Naive thymus-derived CD4-positive, alpha-beta T cell (primary cell): Measurements from ENCODE around the gene PCP4. TPM values are rescaled to one million over a fixed set of nuclear protein-coding genes. Genes with fewer than 3 reads are reported as not detected.

Source experiments
- ATAC-seq: fragments of 150-1000 bp; cut with Tn5 transposase; 2 replicates; pipeline ENCODE4 v1.10.0; 2021; ENCODE audit warnings: mild to moderate bottlenecking, moderate library complexity
- CTCF ChIA-PET: fragments of 350-600 bp; sonication (Branson Sonifier 250); formaldehyde crosslinking; loops from one replicate; lab custom pipeline; 2021; ENCODE audit warnings: antibody characterized with exemption; lab: Charles Lee
- POLR2A ChIA-PET: fragments of 350-600 bp; sonication (Branson Sonifier 250); formaldehyde crosslinking; loops from one replicate; lab custom pipeline; 2021; ENCODE audit warnings: antibody characterized with exemption, inconsistent platforms; lab: Charles Lee
- DNase-seq, 9 donors: peaks; one replicate each; pipeline versions ENCODE4 v3.0.0 to v3.0.0-alpha.2; 2020 to 2022; ENCODE audit warnings: mixed read lengths in 1 of 9
- H3K27ac ChIP-seq: one replicate; pipeline ENCODE4 v1.7.0; 2013; ENCODE audit warnings: mild to moderate bottlenecking, low read depth, low read length, moderate library complexity
- H3K27me3 ChIP-seq, 2 donors: one replicate each; pipeline ENCODE4 v1.7.0; 2013; ENCODE audit warnings: low read length in 2 of 2, mild to moderate bottlenecking in 2 of 2, moderate library complexity in 2 of 2; ENCODE audit not compliant: control insufficient read depth in 2 of 2, insufficient read depth in 2 of 2
- H3K36me3 ChIP-seq, 3 experiments: 1 replicate in 2 of 3; 2 replicates in 1 of 3; pipeline ENCODE4 v1.7.0; 2013; ENCODE audit warnings: low read length in 3 of 3, mild to moderate bottlenecking in 3 of 3, moderate library complexity in 1 of 3; ENCODE audit not compliant: insufficient read depth in 3 of 3, control insufficient read depth in 2 of 3
- H3K4me1 ChIP-seq, 2 donors: one replicate each; pipeline ENCODE4 v1.7.0; 2013; ENCODE audit warnings: low read length in 2 of 2, mild to moderate bottlenecking in 2 of 2, moderate library complexity in 1 of 2; ENCODE audit not compliant: control insufficient read depth in 2 of 2, insufficient read depth in 2 of 2
- H3K4me3 ChIP-seq: 2 replicates; pipeline ENCODE4 v1.7.0; 2013; ENCODE audit warnings: mild to moderate bottlenecking, low read length
- H3K9me3 ChIP-seq, 3 experiments: 1 replicate in 2 of 3; 2 replicates in 1 of 3; pipeline ENCODE4 v1.7.0; 2013; ENCODE audit warnings: low read length in 3 of 3; ENCODE audit not compliant: control insufficient read depth in 2 of 3
- H3K27ac Mint-ChIP-seq, 9 donors: one replicate each; pipeline ENCODE4 v1.8.0; 2020 to 2022; ENCODE audit warnings: mixed read lengths in 9 of 9, mild to moderate bottlenecking in 8 of 9, moderate library complexity in 5 of 9, inconsistent platforms in 2 of 9
- H3K27me3 Mint-ChIP-seq, 5 donors: one replicate each; pipeline ENCODE4 v1.8.0; 2021 to 2022; ENCODE audit warnings: mixed read lengths in 5 of 5, mild to moderate bottlenecking in 1 of 5
- H3K36me3 Mint-ChIP-seq, 5 donors: one replicate each; pipeline ENCODE4 v1.8.0; 2020 to 2022; ENCODE audit warnings: mixed read lengths in 5 of 5, mild to moderate bottlenecking in 3 of 5, inconsistent platforms in 1 of 5
- H3K4me1 Mint-ChIP-seq, 7 donors: one replicate each; pipeline ENCODE4 v1.8.0; 2020 to 2022; ENCODE audit warnings: mixed read lengths in 7 of 7, mild to moderate bottlenecking in 3 of 7, inconsistent platforms in 1 of 7
- H3K4me3 Mint-ChIP-seq, 10 donors: one replicate each; pipeline ENCODE4 v1.8.0; 2020 to 2022; ENCODE audit warnings: mild to moderate bottlenecking in 10 of 10, mixed read lengths in 10 of 10, moderate library complexity in 6 of 10, inconsistent platforms in 2 of 10
- H3K9me3 Mint-ChIP-seq, 11 donors: one replicate each; pipeline ENCODE4 v1.8.0; 2020 to 2022; ENCODE audit warnings: mixed read lengths in 11 of 11, mild to moderate bottlenecking in 4 of 11, inconsistent platforms in 1 of 11, moderate library complexity in 1 of 11
- intact Hi-C, 2 donors: fragments of 100-400 bp; cut with micrococcal nuclease; formaldehyde crosslinking; loops; one replicate each; pipeline ENCODE4 v1.15.1; 2023
- polyA plus RNA-seq, 2 donors: library from polyadenylated mRNA; unstranded; fragments of 300-500 nt; fragmentation: Illumina TruSeq; gene quantifications; one replicate each; pipeline ENCODE4 v1.2.3, GENCODE V29; 2021
- total RNA-seq, 6 experiments: library from RNA in 5 of 6; stranded (reverse) in 5 of 6; gene quantifications; 1 replicate in 5 of 6; 2 replicates in 1 of 6; pipeline ENCODE4 v1.2.3 and lab custom pipeline; 2021 to 2026

The PCP4 gene
- total and polyA plus RNA-seq, 7 experiments from 2014 or later: not detected

DNA sequence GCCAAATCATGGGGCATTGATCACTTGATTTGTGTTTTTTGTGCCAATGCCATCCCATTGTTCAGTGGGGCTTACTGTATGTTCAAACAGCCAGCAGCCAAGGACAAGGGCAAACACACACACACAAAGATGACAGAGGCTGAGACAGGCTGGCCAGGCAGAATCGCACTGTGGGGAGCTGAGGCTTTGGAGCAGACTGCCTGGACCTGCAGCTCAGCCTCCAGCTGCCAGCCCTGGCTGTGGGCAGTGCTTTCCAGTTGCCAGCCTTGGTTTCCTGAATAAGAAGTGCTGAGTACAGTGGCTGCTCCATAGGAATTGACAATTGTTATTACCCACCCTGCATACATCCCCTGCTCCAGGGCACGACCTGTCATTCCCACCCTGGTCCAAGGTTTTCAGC, 16.9 kb upstream of the PCP4 start:
- H3K9me3 Mint-ChIP-seq: peaks cover 0 to 4% (median 0%) of the 10 kb centered on the region in 11 donors
- no peak overlapping the region for H3K4me3 Mint-ChIP-seq
- no peaks in the 10 kb centered on the region for H3K36me3 Mint-ChIP-seq
- intact Hi-C loops: no loop called here
- no peak for ATAC-seq
- CTCF ChIA-PET: no interaction called here
- Histone ChIP-seq H3K4me3 (no peak overlapping the region), H3K27ac (no peak overlapping the region), H3K27me3 (no peaks in the 10 kb centered on the region), H3K36me3 (no peaks in the 10 kb centered on the region), H3K9me3 (no peaks in the 10 kb centered on the region), H3K4me1 (no peaks in the 10 kb centered on the region)
- no peak overlapping the region for H3K27ac Mint-ChIP-seq
- peaks cover 0 to 3% (median 0%) of the 10 kb centered on the region in 5 donors for H3K27me3 Mint-ChIP-seq
- POLR2A ChIA-PET: no interaction called here
- no peak for DNase-seq
- no peaks in the 10 kb centered on the region for H3K4me1 Mint-ChIP-seq

DNA sequence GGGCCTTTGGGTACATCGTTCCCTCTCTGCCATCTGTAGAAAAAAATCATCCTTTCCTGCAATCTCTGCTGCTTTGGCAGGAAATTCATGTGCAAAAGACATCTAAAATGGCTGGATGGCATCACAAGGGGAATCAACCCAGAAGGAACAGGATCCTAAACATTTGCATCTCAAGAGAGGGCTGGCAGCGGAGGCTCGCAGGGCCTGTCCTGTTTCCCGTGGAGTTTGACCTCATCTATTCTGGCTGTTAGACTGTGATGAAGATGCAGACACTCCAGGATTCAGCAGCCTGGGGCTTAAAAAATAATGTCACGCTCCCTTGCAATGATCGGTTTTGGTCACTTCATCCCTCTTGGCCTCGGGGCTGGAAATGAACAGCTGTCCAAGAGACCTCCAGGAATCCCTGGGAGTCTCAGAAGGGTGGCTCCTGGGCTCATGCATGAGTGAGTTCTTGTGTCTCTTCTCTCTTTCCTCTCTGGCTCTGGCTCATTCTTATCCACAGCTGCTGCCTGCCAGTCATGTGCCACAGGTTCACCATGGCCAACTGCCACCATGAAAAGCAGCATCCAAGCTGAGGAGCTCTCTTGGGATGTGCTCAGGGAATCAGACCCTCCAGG, 16.1 kb upstream of the PCP4 start:
- H3K4me1 Mint-ChIP-seq: no peaks in the 10 kb centered on the region

DNA sequence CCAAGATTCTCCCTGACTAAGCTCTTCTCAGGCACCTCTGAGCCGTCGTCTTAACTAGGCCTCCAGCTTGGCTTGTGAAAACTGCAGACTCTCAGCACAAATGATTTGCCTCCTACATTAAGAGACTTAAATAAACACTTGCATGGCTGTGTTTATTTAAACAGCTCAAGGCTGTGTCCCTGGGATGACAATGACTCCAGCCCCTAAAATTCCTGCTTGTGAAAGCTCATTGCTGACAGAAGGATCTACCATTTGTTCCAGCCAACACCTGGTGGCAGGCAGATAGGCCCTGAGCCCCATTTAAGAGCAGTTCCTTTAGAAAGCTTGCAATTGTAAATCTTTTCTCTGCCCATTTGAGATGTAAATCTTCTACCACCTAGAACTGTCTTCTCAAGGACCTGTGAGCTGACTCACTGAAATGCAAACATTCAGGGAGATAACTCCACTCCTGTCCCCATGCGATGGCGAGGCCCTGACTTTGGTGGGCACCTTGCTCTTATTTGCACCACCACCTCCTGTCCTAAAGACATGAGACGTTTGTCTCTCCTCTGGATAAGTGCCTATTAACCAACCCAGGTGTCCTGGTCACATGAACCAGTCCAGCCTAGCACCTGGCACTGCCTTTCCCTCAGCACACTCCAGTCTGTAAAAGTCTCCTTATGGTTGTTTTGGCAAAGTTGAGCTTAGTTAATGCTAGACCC, 15.1 kb upstream of the PCP4 start:
- H3K9me3 Mint-ChIP-seq: peaks cover 0 to 6% (median 1%) of the 10 kb centered on the region in 11 donors
- no peak for DNase-seq
- H3K4me3 ChIP-seq: no peak overlapping the region
- intact Hi-C loops: no loop called here
- H3K4me1 Mint-ChIP-seq: no peaks in the 10 kb centered on the region
- no peaks in the 10 kb centered on the region for H3K4me1 ChIP-seq
- no peaks in the 10 kb centered on the region for H3K36me3 Mint-ChIP-seq
- H3K27ac ChIP-seq: no peak overlapping the region
- peaks cover 0 to 15% (median 0%) of the 10 kb centered on the region in 5 donors for H3K27me3 Mint-ChIP-seq
- POLR2A ChIA-PET: no interaction called here
- H3K27me3 ChIP-seq: no peaks in the 10 kb centered on the region
- ATAC-seq: no peak
- CTCF ChIA-PET: no interaction called here
- H3K27ac Mint-ChIP-seq: no peak overlapping the region
- H3K4me3 Mint-ChIP-seq: no peak overlapping the region
- H3K36me3 ChIP-seq: no peaks in the 10 kb centered on the region
- H3K9me3 ChIP-seq: no peaks in the 10 kb centered on the region

More for the DNA sequence above, 16.1 kb upstream of the PCP4 start:
- ChIA-PET CTCF (no interaction called here), POLR2A (no interaction called here)
- no peaks in the 10 kb centered on the region for H3K9me3 ChIP-seq
- no peaks in the 10 kb centered on the region for H3K27me3 ChIP-seq
- ATAC-seq (no peak), DNase-seq (no peak)
- Mint-ChIP-seq H3K9me3 (peaks cover 0 to 6% (median 0%) of the 10 kb centered on the region in 11 donors), H3K36me3 (no peaks in the 10 kb centered on the region), H3K27ac (no peak overlapping the region), H3K27me3 (peaks cover 0 to 10% (median 0%) of the 10 kb centered on the region in 5 donors), H3K4me3 (no peak overlapping the region)
- no peak overlapping the region for H3K4me3 ChIP-seq
- no peaks in the 10 kb centered on the region for H3K36me3 ChIP-seq
- no peaks in the 10 kb centered on the region for H3K4me1 ChIP-seq
- intact Hi-C loops: no loop called here
- no peak overlapping the region for H3K27ac ChIP-seq

DNA sequence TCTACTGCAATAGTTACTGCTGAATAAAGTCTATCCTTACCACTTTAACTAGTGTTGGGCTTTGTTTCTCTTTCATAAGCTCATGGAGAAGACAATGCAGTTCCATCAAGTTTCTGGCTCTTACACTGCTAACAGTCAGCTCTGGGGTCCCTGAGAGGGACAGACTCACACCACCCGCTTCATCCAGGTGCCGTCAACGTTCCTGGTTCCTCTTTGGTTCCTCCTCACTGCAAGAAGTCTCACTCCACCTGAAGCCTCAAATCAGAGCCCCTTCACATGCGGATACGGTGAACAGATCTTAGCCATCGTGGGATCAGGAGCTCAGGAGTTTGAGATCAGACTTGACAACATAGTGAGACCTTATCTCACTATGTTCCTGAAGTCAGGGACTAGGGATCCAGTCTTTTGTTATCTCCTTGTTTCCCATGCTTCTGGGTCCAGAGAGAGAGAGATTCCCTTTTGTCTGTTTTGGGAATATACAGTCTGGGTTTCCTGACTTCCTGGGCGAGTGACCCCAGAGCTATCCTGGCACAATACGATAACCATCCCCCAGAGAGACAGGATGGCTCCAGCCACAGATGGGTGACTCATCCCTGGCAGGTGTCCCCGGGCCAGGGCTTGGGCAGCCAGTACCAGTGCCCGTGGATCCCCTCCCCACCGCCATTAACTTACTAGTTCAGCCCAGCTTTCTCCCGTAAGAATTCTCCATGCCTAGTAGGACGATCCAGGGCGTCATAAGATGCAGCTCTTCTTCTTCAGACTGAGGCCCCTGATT, 14.3 kb upstream of the PCP4 start:
- no peaks in the 10 kb centered on the region for H3K4me1 Mint-ChIP-seq
- ATAC-seq: no peak
- POLR2A ChIA-PET: no interaction called here
- no peaks in the 10 kb centered on the region for H3K36me3 Mint-ChIP-seq
- no peak overlapping the region for H3K27ac Mint-ChIP-seq
- Histone ChIP-seq H3K4me1 (no peaks in the 10 kb centered on the region), H3K27ac (no peak overlapping the region), H3K27me3 (no peaks in the 10 kb centered on the region), H3K36me3 (no peaks in the 10 kb centered on the region), H3K4me3 (no peak overlapping the region), H3K9me3 (no peaks in the 10 kb centered on the region)
- intact Hi-C loops: no loop called here
- no peak for DNase-seq
- H3K4me3 Mint-ChIP-seq: no peak overlapping the region
- H3K9me3 Mint-ChIP-seq: peaks cover 0 to 7% (median 2%) of the 10 kb centered on the region in 11 donors
- peaks cover 0 to 17% (median 0%) of the 10 kb centered on the region in 5 donors for H3K27me3 Mint-ChIP-seq
- CTCF ChIA-PET: no interaction called here

DNA sequence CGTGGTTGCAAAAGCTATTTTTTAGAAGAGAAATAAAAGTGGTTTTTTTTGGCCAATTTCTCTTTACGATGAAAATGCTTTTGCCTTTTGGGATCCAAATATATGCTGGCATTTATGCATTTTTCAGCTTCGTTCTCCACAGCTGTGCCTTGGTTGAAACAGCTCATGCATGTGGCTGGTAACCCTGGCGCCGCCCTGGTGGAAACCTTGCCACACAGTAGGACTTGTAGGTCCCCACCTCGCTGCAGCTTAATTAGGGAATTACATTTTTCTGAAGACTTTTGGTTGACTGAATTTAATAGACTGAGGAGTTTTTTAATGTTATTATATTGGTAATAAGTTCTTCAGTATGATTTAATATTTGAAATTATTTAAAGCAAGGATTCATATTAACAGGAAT, 12.7 kb upstream of the PCP4 start:
- no peak overlapping the region for H3K4me3 Mint-ChIP-seq
- peaks cover 0 to 8% (median 2%) of the 10 kb centered on the region in 11 donors for H3K9me3 Mint-ChIP-seq
- H3K36me3 ChIP-seq: no peaks in the 10 kb centered on the region
- no peak overlapping the region for H3K27ac ChIP-seq
- DNase-seq (no peak), ATAC-seq (no peak)
- intact Hi-C loops: no loop called here
- H3K4me1 ChIP-seq: no peaks in the 10 kb centered on the region
- no peaks in the 10 kb centered on the region for H3K27me3 ChIP-seq
- POLR2A ChIA-PET: no interaction called here
- no peak overlapping the region for H3K4me3 ChIP-seq
- no peaks in the 10 kb centered on the region for H3K9me3 ChIP-seq
- no peak overlapping the region for H3K27ac Mint-ChIP-seq
- CTCF ChIA-PET: no interaction called here
- no peaks in the 10 kb centered on the region for H3K36me3 Mint-ChIP-seq
- no peaks in the 10 kb centered on the region for H3K4me1 Mint-ChIP-seq
- peaks cover 0 to 17% (median 0%) of the 10 kb centered on the region in 5 donors for H3K27me3 Mint-ChIP-seq

DNA sequence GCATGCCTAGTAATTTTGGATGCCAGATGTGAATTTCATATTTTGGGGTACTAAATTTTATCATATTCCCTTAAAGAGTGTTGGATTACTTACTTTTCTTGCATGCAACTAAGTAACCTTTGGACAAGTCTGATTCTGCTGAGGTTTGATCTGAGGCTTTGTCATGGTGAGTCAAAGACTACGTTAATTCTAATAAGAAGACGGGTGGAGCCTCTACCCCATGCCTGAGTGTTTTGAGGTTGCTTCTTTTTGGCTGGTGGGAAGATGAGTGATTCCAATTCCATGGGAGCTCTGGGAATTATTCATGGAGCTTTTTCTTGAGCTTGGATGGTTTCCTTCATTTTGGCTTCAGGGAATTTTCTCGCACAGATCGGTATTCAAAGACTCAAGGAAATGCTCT, 11.6 kb upstream of the PCP4 start:
- Histone ChIP-seq H3K27me3 (no peaks in the 10 kb centered on the region), H3K36me3 (no peaks in the 10 kb centered on the region), H3K4me3 (no peak overlapping the region), H3K27ac (no peak overlapping the region), H3K4me1 (no peaks in the 10 kb centered on the region), H3K9me3 (no peaks in the 10 kb centered on the region)
- intact Hi-C loops: no loop called here
- CTCF ChIA-PET: no interaction called here
- Mint-ChIP-seq H3K27ac (no peak overlapping the region), H3K36me3 (no peaks in the 10 kb centered on the region), H3K9me3 (peaks cover 0 to 13% (median 3%) of the 10 kb centered on the region in 11 donors), H3K4me3 (no peak overlapping the region), H3K4me1 (no peaks in the 10 kb centered on the region), H3K27me3 (peaks cover 0 to 26% (median 3%) of the 10 kb centered on the region in 5 donors)
- DNase-seq: no peak
- POLR2A ChIA-PET: no interaction called here
- ATAC-seq: no peak
